Activated CD4-positive, alpha-beta T cell treated with anti-CD3 and anti-CD28 coated beads, Interleukin-2, amount 10 ng/mL, durations not matched to agents 7 days and 5 days (primary cell): Measurements from ENCODE around the gene ZNF324B. TPM values are rescaled to one million over a fixed set of nuclear protein-coding genes. Genes with fewer than 3 reads are reported as not detected.
"Not testable (repeated sequence)": the region's sequence is repeated elsewhere in the genome, so short reads cannot be mapped to it uniquely, and the experiment has no call there.

Experiments used
- CTCF ChIA-PET: fragments of 350-600 bp; sonication (Branson Sonifier 250); formaldehyde crosslinking; loops from one replicate; lab custom pipeline; 2021; ENCODE audit warnings: antibody characterized with exemption; lab: Charles Lee
- POLR2A ChIA-PET: fragments of 350-600 bp; sonication (Branson Sonifier 250); formaldehyde crosslinking; loops from one replicate; lab custom pipeline; 2021; ENCODE audit warnings: antibody characterized with exemption; lab: Charles Lee
- DNase-seq: peaks from one replicate; pipeline ENCODE4 v3.0.0-alpha.2; 2020
- H3K27ac Mint-ChIP-seq: one replicate; pipeline ENCODE4 v1.8.0; 2021; ENCODE audit warnings: mild to moderate bottlenecking, moderate library complexity, mixed read lengths
- H3K27me3 Mint-ChIP-seq: one replicate; pipeline ENCODE4 v1.8.0; 2021; ENCODE audit warnings: mixed read lengths
- H3K36me3 Mint-ChIP-seq: one replicate; pipeline ENCODE4 v1.8.0; 2021; ENCODE audit warnings: low read depth, mixed read lengths
- H3K4me1 Mint-ChIP-seq: one replicate; pipeline ENCODE4 v1.8.0; 2021; ENCODE audit warnings: mixed read lengths
- H3K4me3 Mint-ChIP-seq: one replicate; pipeline ENCODE4 v1.8.0; 2021; ENCODE audit warnings: mild to moderate bottlenecking, moderate library complexity, mixed read lengths
- H3K9me3 Mint-ChIP-seq: one replicate; pipeline ENCODE4 v1.8.0; 2021; ENCODE audit warnings: mixed read lengths
- total RNA-seq, 2 experiments: library from RNA; stranded (reverse); gene quantifications; one replicate each; pipeline ENCODE4 v1.2.3, GENCODE V29; 2021

The ZNF324B gene
- total RNA-seq, 2 experiments from 2014 or later = 9.8 to 10.3 TPM

- Mint-ChIP-seq H3K36me3 (peaks cover 9% of the 10 kb centered on the region), H3K27me3 (no peaks in the 10 kb centered on the region), H3K9me3 (no peaks in the 10 kb centered on the region), H3K4me3 (peak overlapping the region; percentile 84), H3K27ac (peak overlapping the region; percentile 96), H3K4me1 (peaks cover 21% of the 10 kb centered on the region)
- DNase-seq = no peak
- ChIA-PET CTCF (interaction anchor here (1.4 to 3.3 kb wide), 3 partner anchors 8 to 37 kb away, joined by 3 to 11 read pairs (median 4); no protein-coding TSS in a partner anchor), POLR2A (no interaction called here)
Observed at GRCh38 chr19:58476498-58477015, 25.1 kb downstream of the ZNF324B start.

- ChIA-PET CTCF (interaction anchor here (0.5 to 3.3 kb wide), 5 partner anchors 8 to 43 kb away, joined by 3 to 11 read pairs (median 3); no protein-coding TSS in a partner anchor), POLR2A (no interaction called here)
Observed at GRCh38 chr19:58477130-58477529, 25.7 kb downstream of the ZNF324B start.

GRCh38 chr19:58477871-58478270 is 26.4 kb downstream of the ZNF324B start:
- Mint-ChIP-seq H3K36me3 (peaks cover 3% of the 10 kb centered on the region), H3K27ac (no peak overlapping the region)
- POLR2A ChIA-PET = no interaction called here

More at GRCh38 chr19:58477130-58477529, 25.7 kb downstream of the ZNF324B start:
- no peaks in the 10 kb centered on the region for H3K27me3 Mint-ChIP-seq
- H3K27ac Mint-ChIP-seq = peak overlapping the region; percentile 96
- H3K36me3 Mint-ChIP-seq = peaks cover 7% of the 10 kb centered on the region
- no peaks in the 10 kb centered on the region for H3K9me3 Mint-ChIP-seq
- peak overlapping the region; percentile 84 for H3K4me3 Mint-ChIP-seq
- no peak for DNase-seq
- H3K4me1 Mint-ChIP-seq = peaks cover 21% of the 10 kb centered on the region

GRCh38 chr19:58479303-58479702 is 27.9 kb downstream of the ZNF324B start:
- H3K4me1 Mint-ChIP-seq = peaks cover 23% of the 10 kb centered on the region
- POLR2A ChIA-PET = no interaction called here
- no peak overlapping the region for H3K27ac Mint-ChIP-seq
- H3K27me3 Mint-ChIP-seq = no peaks in the 10 kb centered on the region
- H3K9me3 Mint-ChIP-seq = no peaks in the 10 kb centered on the region
- no peak overlapping the region for H3K4me3 Mint-ChIP-seq
- DNase-seq = no peak
- CTCF ChIA-PET = interaction anchor here (1.8 to 3.3 kb wide), 2 partner anchors 35 to 40 kb away, joined by 4 to 11 read pairs; partner anchors contain the start of gene ZBTB45
- peaks cover 2% of the 10 kb centered on the region for H3K36me3 Mint-ChIP-seq

More at GRCh38 chr19:58477871-58478270, 26.4 kb downstream of the ZNF324B start:
- Mint-ChIP-seq H3K9me3 (no peaks in the 10 kb centered on the region), H3K4me3 (no peak overlapping the region), H3K4me1 (peaks cover 25% of the 10 kb centered on the region), H3K27me3 (no peaks in the 10 kb centered on the region)
- CTCF ChIA-PET = interaction anchor here (1.7 to 3.3 kb wide), 2 partner anchors 9 to 36 kb away, joined by 4 to 11 read pairs; no protein-coding TSS in a partner anchor
- DNase-seq = no peak

GRCh38 chr19:58479736-58480480 is 28.5 kb downstream of the ZNF324B start:
- Mint-ChIP-seq H3K4me3 (no peak overlapping the region), H3K36me3 (peaks cover 2% of the 10 kb centered on the region), H3K27ac (no peak overlapping the region), H3K27me3 (no peaks in the 10 kb centered on the region), H3K4me1 (peaks cover 17% of the 10 kb centered on the region), H3K9me3 (no peaks in the 10 kb centered on the region)
- no peak for DNase-seq
- ChIA-PET CTCF (interaction anchor here (1.8 to 3.3 kb wide), 2 partner anchors 34 to 40 kb away, joined by 4 to 11 read pairs; partner anchors contain the start of gene ZBTB45), POLR2A (no interaction called here)

- Mint-ChIP-seq H3K27ac (no peak overlapping the region), H3K9me3 (no peaks in the 10 kb centered on the region), H3K27me3 (no peaks in the 10 kb centered on the region), H3K4me3 (no peak overlapping the region), H3K36me3 (peaks cover 2% of the 10 kb centered on the region), H3K4me1 (peaks cover 12% of the 10 kb centered on the region)
- CTCF ChIA-PET = interaction anchor here (1.8 kb wide), 1 partner anchor 39 kb away, joined by 4 read pairs; the partner anchor contains the start of gene ZBTB45
- DNase-seq = no peak
- POLR2A ChIA-PET = no interaction called here
Observed at GRCh38 chr19:58480481-58480830, 29.0 kb downstream of the ZNF324B start.

GRCh38 chr19:58480831-58481230 is 29.4 kb downstream of the ZNF324B start:
- H3K4me3 Mint-ChIP-seq = no peak overlapping the region
- POLR2A ChIA-PET = no interaction called here
- CTCF ChIA-PET = interaction anchor here (1.8 kb wide), 1 partner anchor 39 kb away, joined by 4 read pairs; the partner anchor contains the start of gene ZBTB45
- DNase-seq = no peak
- peaks cover 12% of the 10 kb centered on the region for H3K4me1 Mint-ChIP-seq
- no peak overlapping the region for H3K27ac Mint-ChIP-seq
- peaks cover 2% of the 10 kb centered on the region for H3K36me3 Mint-ChIP-seq
- no peaks in the 10 kb centered on the region for H3K27me3 Mint-ChIP-seq
- no peaks in the 10 kb centered on the region for H3K9me3 Mint-ChIP-seq

GRCh38 chr19:58482372-58482771 is 30.9 kb downstream of the ZNF324B start:
- Mint-ChIP-seq H3K36me3 (no peaks in the 10 kb centered on the region), H3K9me3 (no peaks in the 10 kb centered on the region)
- POLR2A ChIA-PET = no interaction called here

GRCh38 chr19:58483776-58484175 is 32.4 kb downstream of the ZNF324B start:
- H3K4me1 Mint-ChIP-seq = peaks cover 5% of the 10 kb centered on the region
- CTCF ChIA-PET = interaction anchor here (1.0 to 1.3 kb wide), 3 partner anchors 15 to 92 kb away, joined by 3 to 5 read pairs (median 4); no protein-coding TSS in a partner anchor
- no peaks in the 10 kb centered on the region for H3K27me3 Mint-ChIP-seq
- no peak for DNase-seq
- no peaks in the 10 kb centered on the region for H3K9me3 Mint-ChIP-seq
- no peak overlapping the region for H3K4me3 Mint-ChIP-seq
- H3K27ac Mint-ChIP-seq = no peak overlapping the region
- POLR2A ChIA-PET = no interaction called here
- H3K36me3 Mint-ChIP-seq = no peaks in the 10 kb centered on the region

More at GRCh38 chr19:58482372-58482771, 30.9 kb downstream of the ZNF324B start:
- no peak overlapping the region for H3K4me3 Mint-ChIP-seq
- peaks cover 4% of the 10 kb centered on the region for H3K4me1 Mint-ChIP-seq
- H3K27me3 Mint-ChIP-seq = no peaks in the 10 kb centered on the region
- H3K27ac Mint-ChIP-seq = no peak overlapping the region
- CTCF ChIA-PET = interaction anchor here (1.3 kb wide), 2 partner anchors 19 to 32 kb away, joined by 3 to 5 read pairs; no protein-coding TSS in a partner anchor
- no peak for DNase-seq

- H3K9me3 Mint-ChIP-seq, H3K27ac Mint-ChIP-seq, H3K27me3 Mint-ChIP-seq, H3K36me3 Mint-ChIP-seq, DNase-seq, H3K4me3 Mint-ChIP-seq, POLR2A ChIA-PET: not testable (repeated sequence)
- CTCF ChIA-PET = interaction anchor here (0.6 to 1.1 kb wide), 7 partner anchors 14 to 96 kb away, joined by 3 to 6 read pairs (median 4); partner anchors contain the start of gene MZF1
- H3K4me1 Mint-ChIP-seq = peaks cover 11% of the 10 kb centered on the region
Observed at GRCh38 chr19:58484349-58484748, 32.9 kb downstream of the ZNF324B start.

GRCh38 chr19:58491393-58491792 is 40.0 kb downstream of the ZNF324B start:
- Mint-ChIP-seq H3K27ac (no peak overlapping the region), H3K9me3 (no peaks in the 10 kb centered on the region), H3K27me3 (no peaks in the 10 kb centered on the region), H3K4me3 (no peak overlapping the region), H3K4me1 (peaks cover 8% of the 10 kb centered on the region), H3K36me3 (no peaks in the 10 kb centered on the region)
- CTCF ChIA-PET = interaction anchor here (0.9 kb wide), 1 partner anchor 722 kb away, joined by 5 read pairs; the partner anchor contains the start of gene ZNF586
- POLR2A ChIA-PET = interaction anchor here (0.6 kb wide), 1 partner anchor 29 kb away, joined by 3 read pairs; no protein-coding TSS in a partner anchor
- DNase-seq = no peak

GRCh38 chr19:58492265-58492664 is 40.8 kb downstream of the ZNF324B start:
- H3K4me3 Mint-ChIP-seq = no peak overlapping the region
- no peaks in the 10 kb centered on the region for H3K27me3 Mint-ChIP-seq
- no peaks in the 10 kb centered on the region for H3K9me3 Mint-ChIP-seq
- peaks cover 12% of the 10 kb centered on the region for H3K4me1 Mint-ChIP-seq
- no peak for DNase-seq
- ChIA-PET CTCF (interaction anchor here (1.4 kb wide), 1 partner anchor 21 kb away, joined by 3 read pairs; no protein-coding TSS in a partner anchor), POLR2A (no interaction called here)
- H3K36me3 Mint-ChIP-seq = no peaks in the 10 kb centered on the region
- no peak overlapping the region for H3K27ac Mint-ChIP-seq
